ENCODE measurements around the gene SLC12A5.
"Not testable (repeated sequence)": the region's sequence is repeated elsewhere in the genome, so short reads cannot be mapped to it uniquely, and the experiment has no call there.

SLC12A5 gene

GRCh38 chr20:46089417-46090388 lies 60.7 kb downstream of the SLC12A5 start, which contains the start of gene NCOA5:
Gene NCOA5, minus strand, starts transcription at chr20:46089962. Its CDS starts 10,538 bp downstream, at chr20:46079424.
- H3K4me1 ChIP-seq, result no peaks in the 10 kb centered on the region; the same call in none of the 2 replicates

GRCh38 chr20:46091622-46092535 lies 62.9 kb downstream of the SLC12A5 start:
- H3K4me3 ChIP-seq (ENCODE audit: low read depth, low read length); DNase-seq; H3K4me1 ChIP-seq; H3K36me3 ChIP-seq; H3K27me3 ChIP-seq; H3K9me3 ChIP-seq: not testable (repeated sequence)

More at GRCh38 chr20:46089417-46090388, 60.7 kb downstream of the SLC12A5 start, which contains the start of gene NCOA5:
- Histone ChIP-seq H3K4me3 (ENCODE audit: low read depth, low read length) (peak within 1 kb of the TSS; percentile 79), H3K36me3 (no peaks in the 10 kb centered on the region), H3K9me3 (no peaks in the 10 kb centered on the region), H3K27me3 (no peaks in the 10 kb centered on the region)
- DNase-seq, result peak; percentile 97
- TF ChIP-seq CTCF (IDR thresholded peaks at IDR 0.05; ENCODE audit: low read depth, low read length), result no peak

GRCh38 chr20:46093531-46093930 lies 64.5 kb downstream of the SLC12A5 start:
- H3K9me3 ChIP-seq, result no peaks in the 10 kb centered on the region

GRCh38 chr20:46099491-46100287 lies 70.7 kb downstream of the SLC12A5 start:
- Histone ChIP-seq H3K27me3 (peaks cover 4% of the 10 kb centered on the region; the same call in 1 of the 2 replicates), H3K36me3 (no peaks in the 10 kb centered on the region), H3K4me1 (no peaks in the 10 kb centered on the region), H3K9me3 (no peaks in the 10 kb centered on the region), H3K4me3 (ENCODE audit: low read depth, low read length) (no peak overlapping the region)
- peak; percentile 19; the same call in 1 of the 2 replicates for TF ChIP-seq CTCF (IDR thresholded peaks at IDR 0.05; ENCODE audit: low read depth, low read length)
- no peak for DNase-seq

More at GRCh38 chr20:46093531-46093930, 64.5 kb downstream of the SLC12A5 start:
- no peaks in the 10 kb centered on the region for H3K27me3 ChIP-seq
- no peak for TF ChIP-seq CTCF (IDR thresholded peaks at IDR 0.05; ENCODE audit: low read depth, low read length)
- H3K4me1 ChIP-seq, result no peaks in the 10 kb centered on the region
- no peaks in the 10 kb centered on the region for H3K36me3 ChIP-seq
- no peak overlapping the region for H3K4me3 ChIP-seq (ENCODE audit: low read depth, low read length)
- DNase-seq, result no peak

GRCh38 chr20:46100444-46100843 lies 71.4 kb downstream of the SLC12A5 start:
- not testable (repeated sequence) for H3K4me3 ChIP-seq (ENCODE audit: low read depth, low read length); H3K27me3 ChIP-seq; H3K36me3 ChIP-seq; DNase-seq; H3K9me3 ChIP-seq; H3K4me1 ChIP-seq

GRCh38 chr20:46100988-46101387 lies 72.0 kb downstream of the SLC12A5 start:
- no peaks in the 10 kb centered on the region for H3K36me3 ChIP-seq
- peaks cover 11% of the 10 kb centered on the region; the same call in 1 of the 2 replicates for H3K27me3 ChIP-seq
- no peaks in the 10 kb centered on the region for H3K4me1 ChIP-seq
- H3K9me3 ChIP-seq, result no peaks in the 10 kb centered on the region
- no peak for TF ChIP-seq CTCF (IDR thresholded peaks at IDR 0.05; ENCODE audit: low read depth, low read length)
- H3K4me3 ChIP-seq (ENCODE audit: low read depth, low read length), result no peak overlapping the region
- no peak for DNase-seq
